KOPT-K1 (cell line): ENCODE results near the gene MAN1C1.

Source experiments
- H3K27ac ChIP-seq: fragments of 200-600 bp; sonication (generic); 2 replicates; pipeline ENCODE4 v1.5.1; 2016; ENCODE audit warnings: antibody characterized with exemption, mild to moderate bottlenecking, low read depth, low read length; ENCODE audit not compliant: poor library complexity, severe bottlenecking
- H3K36me3 ChIP-seq: fragments of 200-600 bp; sonication (generic); 2 replicates; pipeline ENCODE4 v1.5.1; 2017; ENCODE audit warnings: antibody characterized with exemption, mild to moderate bottlenecking, low read length, moderate library complexity; ENCODE audit not compliant: insufficient read depth
- H3K9me3 ChIP-seq: fragments of 200-600 bp; sonication (generic); 2 replicates; pipeline ENCODE4 v1.5.1; 2017; ENCODE audit warnings: antibody characterized with exemption, low read length, mild to moderate bottlenecking; ENCODE audit not compliant: insufficient read depth, poor library complexity, severe bottlenecking

Gene MAN1C1

DNA sequence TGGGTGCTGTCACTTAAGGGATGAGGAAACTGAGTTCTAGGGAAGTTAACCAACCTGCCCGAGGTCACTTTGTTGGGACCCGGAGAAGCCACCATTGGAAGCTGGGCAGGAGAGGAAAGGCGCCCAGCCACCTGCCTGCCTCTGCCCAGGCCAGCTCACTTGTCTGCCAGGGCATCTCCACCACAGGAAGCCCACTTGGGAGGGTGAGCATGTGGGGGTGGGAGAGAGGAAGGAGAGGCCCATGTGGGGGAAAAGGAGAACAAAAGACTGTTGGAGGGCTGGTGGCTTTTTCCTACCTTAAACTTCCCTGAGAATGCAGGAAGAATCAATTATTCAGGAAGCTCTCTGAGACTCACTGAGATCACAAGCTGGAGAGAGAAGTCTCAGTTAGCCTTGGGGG is 139.6 kb downstream of the MAN1C1 start:
- Histone ChIP-seq H3K27ac (no peak overlapping the region), H3K36me3 (no peaks in the 10 kb centered on the region), H3K9me3 (no peaks in the 10 kb centered on the region)

DNA sequence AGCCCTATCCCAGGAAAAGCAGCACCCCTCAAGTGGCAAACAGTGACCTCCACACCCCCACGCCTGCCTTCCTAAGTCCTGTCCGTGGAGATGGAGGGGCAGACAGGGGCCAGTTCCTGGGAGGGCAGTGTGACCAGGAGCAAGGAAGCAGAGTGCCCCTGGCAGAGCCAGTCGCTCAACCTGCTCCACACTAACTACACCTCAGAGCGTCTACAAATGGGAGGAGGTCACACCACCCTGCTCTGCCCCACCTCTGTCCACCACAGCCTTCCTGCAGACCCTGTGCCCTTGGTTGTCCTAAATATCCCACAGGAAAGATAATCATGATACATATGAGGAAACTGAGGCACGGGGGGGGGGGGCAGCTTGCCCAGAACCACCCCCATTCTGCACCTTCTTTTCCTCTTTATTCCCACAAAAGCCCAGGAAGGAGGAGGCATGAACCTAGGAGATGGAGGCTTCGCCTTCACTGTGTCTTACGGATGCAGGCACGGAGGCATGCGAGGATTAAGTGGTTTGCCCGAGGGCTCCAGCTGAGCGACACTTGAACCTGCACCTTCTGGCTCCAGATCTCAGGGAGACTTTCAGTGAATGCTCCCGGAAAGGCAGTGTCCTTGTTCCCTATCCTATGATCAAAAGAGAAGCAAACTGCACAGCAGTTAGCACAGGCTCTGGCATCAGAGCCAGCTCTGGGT is 140.7 kb downstream of the MAN1C1 start:
- Histone ChIP-seq H3K9me3 (no peaks in the 10 kb centered on the region), H3K36me3 (no peaks in the 10 kb centered on the region), H3K27ac (no peak overlapping the region)

DNA sequence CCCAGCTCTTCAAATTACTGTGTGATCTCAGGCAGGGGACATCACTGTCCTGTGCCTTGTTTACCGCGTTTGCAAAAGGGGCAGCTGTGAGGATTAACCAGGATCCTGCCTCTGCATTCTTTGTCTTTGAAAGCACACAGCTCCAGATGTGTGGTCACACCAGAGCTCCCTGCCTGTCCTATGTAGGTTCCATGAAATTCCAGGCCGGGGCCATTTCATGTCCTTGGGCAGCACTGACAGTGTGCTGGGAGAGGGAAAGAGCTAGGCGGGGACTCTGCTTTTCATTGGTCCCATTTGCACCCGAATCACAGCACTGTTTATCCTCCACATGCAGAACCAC is 141.2 kb downstream of the MAN1C1 start:
- Histone ChIP-seq H3K36me3 (no peaks in the 10 kb centered on the region), H3K9me3 (no peaks in the 10 kb centered on the region), H3K27ac (no peak overlapping the region)

DNA sequence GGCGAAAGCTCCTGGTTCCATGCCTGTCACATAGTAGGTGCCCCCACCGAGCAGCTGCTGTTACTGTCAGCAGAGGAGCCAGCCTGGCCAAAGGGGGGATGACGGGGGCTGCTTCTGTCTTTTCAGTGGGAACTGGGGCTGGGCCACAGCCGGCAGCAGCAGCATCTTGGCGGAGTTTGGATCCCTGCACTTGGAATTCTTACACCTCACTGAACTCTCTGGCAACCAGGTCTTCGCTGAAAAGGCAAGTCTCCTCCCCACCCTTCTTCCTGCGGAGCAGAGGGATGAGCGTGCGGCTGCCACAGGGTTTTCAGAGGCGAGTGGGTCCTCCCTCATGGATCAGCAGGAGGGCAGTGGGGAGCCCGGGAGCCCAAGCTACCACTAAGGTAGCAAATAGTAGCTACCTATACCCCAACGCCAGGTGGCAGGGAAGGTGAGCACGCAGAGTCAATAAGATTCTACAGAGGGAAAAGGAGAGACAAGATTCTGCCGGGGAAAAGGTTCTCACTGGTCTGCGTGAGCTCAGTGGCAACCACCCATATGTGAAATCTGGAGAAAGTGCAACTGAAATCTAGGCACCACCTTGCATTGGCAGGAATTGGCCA is 142.0 kb downstream of the MAN1C1 start:
- no peaks in the 10 kb centered on the region for H3K9me3 ChIP-seq
- no peak overlapping the region for H3K27ac ChIP-seq
- no peaks in the 10 kb centered on the region for H3K36me3 ChIP-seq

DNA sequence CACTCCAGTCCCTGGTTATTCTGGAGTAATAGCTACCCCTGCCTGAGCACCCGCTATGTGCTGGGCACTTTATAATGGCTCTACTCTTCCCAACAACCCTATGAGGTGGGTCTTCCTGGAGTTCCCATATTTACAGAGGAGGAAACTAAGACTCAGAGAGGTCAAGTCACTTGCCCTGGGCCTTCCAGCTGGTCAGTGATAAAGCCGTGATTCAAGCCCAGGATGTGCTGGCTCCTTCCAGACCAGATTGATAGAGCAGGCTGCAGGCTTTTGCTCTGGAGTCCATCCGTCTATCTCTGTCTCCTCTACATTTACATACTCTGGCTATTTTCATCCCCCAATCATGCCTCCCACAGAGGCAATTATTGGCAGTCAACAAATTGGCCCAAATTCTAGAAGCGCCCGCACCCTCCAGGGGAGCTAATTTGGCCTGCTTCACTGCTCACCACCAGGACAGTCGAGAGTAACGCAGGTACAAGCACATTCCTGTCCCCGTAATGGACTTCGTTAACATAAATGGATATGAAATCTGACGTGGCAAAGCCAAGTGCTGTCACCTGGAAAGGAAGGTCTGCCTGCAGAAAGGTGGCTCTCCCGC is 143.6 kb downstream of the MAN1C1 start:
- no peaks in the 10 kb centered on the region for H3K9me3 ChIP-seq
- H3K27ac ChIP-seq, result no peak overlapping the region
- no peaks in the 10 kb centered on the region for H3K36me3 ChIP-seq

DNA sequence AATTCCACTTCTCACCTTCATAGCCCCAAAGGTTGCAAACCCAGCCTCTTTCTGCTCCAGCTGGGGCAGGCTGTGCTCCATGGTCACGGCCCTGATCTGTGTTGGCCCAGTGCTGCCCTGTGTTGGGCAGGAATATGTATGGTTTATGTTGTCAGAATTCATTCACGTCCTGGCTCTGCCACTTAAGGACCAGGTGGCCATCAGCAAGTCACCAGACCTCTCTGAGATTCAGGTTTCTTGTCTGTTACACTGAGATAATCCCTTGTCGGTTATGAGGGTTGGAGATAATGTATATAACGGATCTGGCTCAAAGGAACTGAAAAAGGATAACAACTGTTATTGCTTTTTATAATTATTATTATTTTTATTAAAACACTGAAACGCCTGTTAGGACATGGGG is 144.3 kb downstream of the MAN1C1 start:
- Histone ChIP-seq H3K36me3 (no peaks in the 10 kb centered on the region), H3K27ac (no peak overlapping the region), H3K9me3 (no peaks in the 10 kb centered on the region)

DNA sequence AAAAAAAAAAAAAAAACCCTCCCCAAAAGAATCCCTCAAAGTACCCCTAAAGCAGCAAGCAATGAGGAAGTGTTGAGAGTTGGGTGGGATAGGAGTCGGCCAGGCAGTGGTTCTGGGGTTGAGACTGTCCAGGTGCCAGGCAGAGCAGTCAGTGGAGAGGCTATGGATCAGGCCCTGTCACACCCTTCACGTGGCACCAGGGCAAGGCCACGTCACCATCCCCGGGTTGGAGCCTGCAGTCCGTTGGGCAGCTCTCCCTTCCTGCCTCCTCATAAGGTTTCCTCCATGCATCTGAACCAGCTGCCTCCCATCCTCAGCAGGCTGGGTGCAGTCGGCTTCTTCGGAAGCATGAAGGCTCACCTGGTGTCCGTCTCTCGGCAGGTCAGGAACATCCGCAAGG is 146.9 kb downstream of the MAN1C1 start:
- H3K9me3 ChIP-seq, result no peaks in the 10 kb centered on the region
- no peaks in the 10 kb centered on the region for H3K36me3 ChIP-seq
- no peak overlapping the region for H3K27ac ChIP-seq

DNA sequence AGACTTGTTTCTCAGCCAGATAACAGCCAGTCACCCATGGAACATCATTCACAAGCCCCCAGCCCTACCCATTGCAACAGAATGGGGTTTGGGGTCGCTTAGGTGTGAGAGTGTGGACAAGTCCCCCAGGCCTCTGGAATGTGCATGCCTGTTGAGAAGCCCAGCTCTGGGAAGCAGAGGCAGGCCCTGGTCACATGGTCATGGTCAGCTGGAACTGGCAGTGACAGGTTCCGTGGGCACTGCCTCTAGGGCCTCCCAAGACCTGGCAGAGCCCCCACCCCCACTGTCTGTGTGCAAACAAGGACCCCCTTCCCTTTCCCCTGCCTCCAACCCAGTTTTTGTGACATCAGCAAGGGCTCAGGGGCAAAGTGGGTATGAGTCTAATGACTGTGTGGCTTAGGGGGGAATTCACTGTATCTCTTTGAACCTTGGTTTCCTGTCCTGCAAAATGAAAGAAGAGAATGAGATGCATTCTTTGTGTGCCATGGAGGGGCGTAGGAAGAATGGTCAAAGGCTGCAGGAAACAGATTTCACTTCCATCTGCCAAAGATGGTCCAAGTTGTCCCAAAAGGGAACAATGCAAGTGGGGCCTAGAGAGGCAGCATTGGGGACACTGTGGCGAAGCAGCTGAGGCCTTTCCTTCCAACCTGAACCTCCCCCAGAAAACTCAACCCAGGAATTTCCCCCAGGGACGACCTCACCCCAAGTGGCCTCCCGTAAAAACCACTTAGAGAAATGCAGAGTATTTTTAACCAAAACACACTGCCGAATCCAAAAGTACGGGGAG is 148.7 kb downstream of the MAN1C1 start:
- Histone ChIP-seq H3K36me3 (no peaks in the 10 kb centered on the region), H3K27ac (no peak overlapping the region)

DNA sequence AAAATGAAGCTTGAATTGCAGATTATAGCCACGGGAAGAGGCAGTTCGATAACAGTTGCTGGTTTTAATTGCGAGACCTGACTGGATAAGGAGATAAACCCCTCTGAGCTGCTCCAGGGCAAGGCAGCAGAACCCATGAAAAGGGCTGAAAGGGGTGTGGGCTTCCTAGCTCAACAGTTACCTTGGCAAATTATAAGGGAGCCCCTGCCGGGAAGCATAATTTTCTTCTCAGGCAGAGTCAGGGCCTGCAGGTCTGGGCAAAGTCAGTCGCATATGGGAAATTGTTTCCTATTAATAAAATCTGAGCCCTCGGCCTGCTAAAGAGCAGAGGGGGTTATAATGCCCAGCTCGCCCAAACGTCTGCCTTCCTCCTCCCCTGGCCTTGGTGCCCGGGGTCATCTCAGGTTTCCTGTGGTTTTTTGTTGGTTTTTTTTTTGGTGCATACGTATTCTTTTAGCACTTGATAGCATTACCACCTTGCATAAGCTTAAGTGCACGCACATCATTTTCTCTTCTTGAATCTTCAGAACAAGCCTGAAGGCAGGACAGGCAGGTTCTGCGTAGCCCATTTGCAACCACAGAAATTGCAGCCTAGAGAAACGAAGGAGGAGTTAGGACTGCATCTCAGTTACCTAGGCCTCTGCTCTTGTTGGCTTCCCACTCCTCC is 149.5 kb downstream of the MAN1C1 start:
- Histone ChIP-seq H3K27ac (no peak overlapping the region), H3K36me3 (no peaks in the 10 kb centered on the region), H3K9me3 (no peaks in the 10 kb centered on the region)

More for the DNA sequence above, 148.7 kb downstream of the MAN1C1 start:
- no peaks in the 10 kb centered on the region for H3K9me3 ChIP-seq

DNA sequence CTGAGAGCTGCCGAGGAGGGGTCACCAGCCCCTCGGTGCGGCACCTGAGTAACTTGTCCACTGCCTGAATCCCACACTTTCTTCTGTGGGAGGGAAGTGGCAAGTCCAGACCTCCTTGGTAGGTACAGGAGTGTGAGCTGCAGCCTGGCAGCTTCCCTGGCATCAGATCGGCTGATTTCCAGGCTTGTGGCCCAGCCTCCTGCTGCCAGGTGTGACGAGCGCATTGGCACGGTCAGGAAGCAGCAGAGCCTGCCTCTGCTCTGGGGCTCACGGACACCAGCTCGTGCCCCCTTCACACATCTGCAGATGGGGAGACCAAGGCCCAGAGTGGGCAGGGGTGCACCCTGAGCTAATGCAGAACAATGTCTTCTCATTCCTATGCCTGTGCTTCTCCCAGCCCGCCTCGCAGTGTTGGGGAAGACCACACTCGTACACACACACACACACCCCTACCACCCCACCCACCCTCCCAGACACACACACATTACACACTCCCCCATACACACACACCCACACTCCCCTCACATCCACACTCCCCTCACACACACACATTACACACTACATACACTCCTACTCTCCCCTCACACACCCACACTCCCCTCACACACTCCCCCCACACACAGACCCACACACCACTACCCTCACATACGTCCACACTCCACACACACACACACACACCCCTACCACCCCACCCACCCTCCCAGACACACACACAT is 150.3 kb downstream of the MAN1C1 start:
- Histone ChIP-seq H3K27ac (no peak overlapping the region), H3K9me3 (no peaks in the 10 kb centered on the region), H3K36me3 (no peaks in the 10 kb centered on the region)

DNA sequence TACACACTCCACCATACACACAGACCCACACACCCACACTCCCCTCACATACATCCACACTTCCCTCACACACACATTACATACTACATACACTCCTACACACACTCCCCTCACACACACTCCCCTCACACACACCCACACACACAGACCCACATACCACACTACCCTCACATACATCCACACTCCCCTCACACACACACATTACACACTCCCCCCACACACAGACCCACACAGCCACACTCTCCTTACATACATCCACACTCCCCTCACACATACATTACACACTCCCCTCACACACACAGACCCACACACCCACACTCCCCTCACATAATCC is 150.8 kb downstream of the MAN1C1 start:
- Histone ChIP-seq H3K27ac (no peak overlapping the region), H3K9me3 (no peaks in the 10 kb centered on the region), H3K36me3 (no peaks in the 10 kb centered on the region)

DNA sequence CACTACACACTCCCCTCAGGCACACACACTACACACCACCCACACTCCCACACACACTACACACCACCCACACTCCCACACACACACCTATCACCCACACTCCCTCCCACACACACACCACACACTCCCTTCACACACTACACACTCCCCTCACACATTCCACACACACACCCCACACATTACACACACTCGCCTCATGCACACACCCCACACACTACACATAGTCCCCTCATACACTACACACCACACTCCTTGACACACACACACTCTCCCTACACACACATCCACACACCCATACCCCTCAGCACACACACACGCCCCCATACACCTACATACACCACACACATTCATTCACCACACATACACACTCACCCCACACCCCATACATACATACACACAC is 152.4 kb downstream of the MAN1C1 start:
- Histone ChIP-seq H3K9me3 (no peaks in the 10 kb centered on the region), H3K27ac (no peak overlapping the region), H3K36me3 (no peaks in the 10 kb centered on the region)

DNA sequence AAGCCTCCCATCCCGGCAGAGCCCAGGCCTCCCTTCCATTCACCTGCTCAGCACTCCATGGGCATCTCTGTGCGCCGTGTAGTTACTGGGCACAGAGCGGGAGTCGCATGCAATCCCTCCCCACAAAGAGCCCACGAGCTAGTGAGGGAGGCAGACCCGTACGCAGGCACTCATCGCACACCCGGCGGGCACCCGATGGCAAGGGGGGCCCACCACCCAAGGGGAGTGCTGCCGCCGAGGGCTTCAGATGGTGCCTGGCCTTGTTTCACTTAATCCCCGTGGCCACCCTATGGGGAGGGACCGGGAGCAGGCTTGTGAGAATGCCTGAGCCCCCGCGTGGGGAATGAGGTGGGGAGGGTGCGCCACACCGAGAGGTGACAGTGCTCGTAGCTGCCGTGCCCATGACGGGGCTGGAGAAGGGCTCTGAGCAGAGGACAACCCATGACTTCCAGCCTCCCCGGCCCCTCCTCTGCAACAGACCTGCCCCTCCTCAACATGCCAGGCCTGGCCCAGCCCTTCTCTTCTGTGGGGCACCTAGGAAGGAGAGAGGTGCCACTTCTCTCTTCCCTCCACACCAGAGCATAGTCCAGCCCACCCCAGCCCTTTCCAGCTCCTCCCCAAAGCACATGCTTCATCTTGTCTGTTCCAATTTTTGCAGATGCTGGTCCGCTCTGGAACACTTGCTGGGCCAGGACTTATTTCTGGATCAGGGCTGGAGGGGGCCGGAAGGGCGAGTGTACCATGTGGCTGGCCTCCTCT is 153.2 kb downstream of the MAN1C1 start:
- Histone ChIP-seq H3K36me3 (no peaks in the 10 kb centered on the region), H3K27ac (no peak overlapping the region), H3K9me3 (no peaks in the 10 kb centered on the region)

DNA sequence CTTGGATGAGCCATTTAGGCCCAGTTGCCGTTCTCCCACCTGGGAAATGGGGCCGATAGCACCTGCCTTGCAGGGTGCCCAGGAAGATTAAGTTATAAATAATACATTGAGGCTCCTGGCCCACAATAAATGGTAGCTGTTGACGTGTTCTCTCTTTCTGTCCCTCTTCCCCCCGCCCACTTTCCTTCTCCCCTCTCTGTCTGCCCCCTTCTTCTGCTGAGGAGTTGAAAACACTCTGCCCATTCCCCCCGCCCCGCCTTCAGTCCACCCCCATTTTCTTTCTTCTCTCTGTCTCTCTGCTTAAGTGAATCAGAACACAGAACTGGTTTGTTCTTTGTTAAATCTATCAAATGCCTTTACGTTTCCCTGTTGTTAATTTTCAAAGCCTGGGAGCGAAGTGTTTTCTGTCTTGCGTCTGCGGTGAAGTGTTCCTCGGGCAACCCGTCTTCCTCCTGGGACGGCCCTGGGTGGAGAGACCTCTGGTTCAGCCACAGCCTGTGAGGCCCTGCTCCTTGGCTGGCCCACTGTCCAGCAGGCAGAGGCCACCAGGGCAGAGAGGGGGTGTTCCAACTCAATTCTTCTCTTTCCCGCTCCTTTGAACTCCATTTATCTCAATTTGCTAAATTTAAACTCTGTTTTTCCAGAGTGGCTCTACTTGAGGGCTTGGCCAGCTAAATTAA is 154.1 kb downstream of the MAN1C1 start:
- Histone ChIP-seq H3K9me3 (no peaks in the 10 kb centered on the region), H3K27ac (no peak overlapping the region), H3K36me3 (no peaks in the 10 kb centered on the region)
